WTC11 (cell line): ENCODE measurements around the gene MRC2.

Source experiments
- CBFB ChIP-seq: sonication (generic); formaldehyde crosslinking; IDR thresholded peaks from 2 replicates; pipeline ENCODE4 v1.8.1; 2022; ENCODE audit warnings: mild to moderate bottlenecking, low read depth, missing genetic modification reagents
- ESRRA ChIP-seq: sonication (generic); formaldehyde crosslinking; IDR thresholded peaks from 2 replicates; pipeline ENCODE4 v1.8.1; 2022; ENCODE audit warnings: mild to moderate bottlenecking, missing genetic modification reagents, borderline replicate concordance
- RELA ChIP-seq: sonication (generic); formaldehyde crosslinking; IDR thresholded peaks from 2 replicates; pipeline ENCODE4 v1.8.1; 2022; ENCODE audit warnings: missing genetic modification reagents, mild to moderate bottlenecking, borderline replicate concordance
- SP1 ChIP-seq: sonication (generic); formaldehyde crosslinking; conservative IDR thresholded peaks from 2 replicates; pipeline ENCODE4 v1.8.1; 2022; ENCODE audit warnings: missing genetic modification reagents
- ZNF317 ChIP-seq: sonication (generic); formaldehyde crosslinking; IDR thresholded peaks from 2 replicates; pipeline ENCODE4 v1.8.1; 2023; ENCODE audit warnings: low read depth, mild to moderate bottlenecking, moderate library complexity, missing genetic modification reagents, borderline replicate concordance
- TF ChIP-seq, protein P1 (sequence below): sonication (generic); formaldehyde crosslinking; IDR thresholded peaks from 2 replicates; pipeline ENCODE4 v1.8.1; 2023; ENCODE audit warnings: mild to moderate bottlenecking, missing genetic modification reagents
- TF ChIP-seq, protein P2 (sequence below): sonication (generic); formaldehyde crosslinking; IDR thresholded peaks from 2 replicates; pipeline ENCODE4 v1.8.1; 2023; ENCODE audit warnings: mild to moderate bottlenecking, missing genetic modification reagents
- TF ChIP-seq, protein P3 (sequence below): sonication (generic); formaldehyde crosslinking; IDR thresholded peaks from 2 replicates; pipeline ENCODE4 v1.8.1; 2022; ENCODE audit warnings: low read depth, mild to moderate bottlenecking, moderate library complexity, missing genetic modification reagents, borderline replicate concordance
- TF ChIP-seq, protein P4 (sequence below): fragments of 200-600 bp; IDR thresholded peaks from 2 replicates; pipeline ENCODE4 v1.8.0; 2022; ENCODE audit warnings: antibody characterized with exemption

DNA sequence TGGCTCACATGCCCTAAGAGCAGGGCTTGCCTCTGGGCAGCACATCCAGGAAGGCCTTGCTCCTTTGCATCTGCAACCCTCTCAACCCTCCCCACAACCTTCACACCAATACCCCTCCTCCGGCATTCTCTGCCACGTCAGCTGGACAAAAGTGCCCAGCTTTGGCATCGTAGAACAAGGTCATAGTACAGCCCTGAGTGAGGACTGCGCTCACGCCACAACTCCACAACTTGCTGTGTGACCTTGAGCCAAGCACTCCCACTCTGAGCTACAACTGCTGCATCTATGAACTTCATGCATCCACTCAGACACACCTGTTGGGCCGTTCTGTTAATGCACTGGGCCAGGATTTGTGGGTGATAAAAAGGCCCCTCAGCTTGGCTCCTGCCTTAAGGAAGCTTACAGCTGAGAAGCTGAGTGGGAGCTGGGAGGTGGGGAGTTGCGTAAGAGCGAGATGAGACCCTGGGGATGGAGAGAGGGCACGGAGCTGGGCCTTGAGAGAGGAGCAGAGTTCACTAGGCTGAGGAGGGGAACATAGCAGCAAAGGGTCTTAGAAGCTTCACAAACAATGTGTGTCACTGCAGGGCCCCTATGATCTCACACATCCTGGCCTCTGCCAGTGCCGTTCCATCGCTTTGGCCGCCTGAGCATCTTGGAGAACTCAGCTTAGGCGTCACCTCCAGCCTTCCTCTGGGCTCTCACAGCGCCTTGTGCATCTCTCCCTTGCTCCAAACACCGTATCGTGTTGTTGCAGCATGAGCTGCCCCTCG lies 8.6 kb upstream of the MRC2 start:
- TF ChIP-seq, protein P1, sequence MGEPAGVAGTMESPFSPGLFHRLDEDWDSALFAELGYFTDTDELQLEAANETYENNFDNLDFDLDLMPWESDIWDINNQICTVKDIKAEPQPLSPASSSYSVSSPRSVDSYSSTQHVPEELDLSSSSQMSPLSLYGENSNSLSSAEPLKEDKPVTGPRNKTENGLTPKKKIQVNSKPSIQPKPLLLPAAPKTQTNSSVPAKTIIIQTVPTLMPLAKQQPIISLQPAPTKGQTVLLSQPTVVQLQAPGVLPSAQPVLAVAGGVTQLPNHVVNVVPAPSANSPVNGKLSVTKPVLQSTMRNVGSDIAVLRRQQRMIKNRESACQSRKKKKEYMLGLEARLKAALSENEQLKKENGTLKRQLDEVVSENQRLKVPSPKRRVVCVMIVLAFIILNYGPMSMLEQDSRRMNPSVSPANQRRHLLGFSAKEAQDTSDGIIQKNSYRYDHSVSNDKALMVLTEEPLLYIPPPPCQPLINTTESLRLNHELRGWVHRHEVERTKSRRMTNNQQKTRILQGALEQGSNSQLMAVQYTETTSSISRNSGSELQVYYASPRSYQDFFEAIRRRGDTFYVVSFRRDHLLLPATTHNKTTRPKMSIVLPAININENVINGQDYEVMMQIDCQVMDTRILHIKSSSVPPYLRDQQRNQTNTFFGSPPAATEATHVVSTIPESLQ (CRISPR knock-in tag), result no peak
- TF ChIP-seq, protein P2, sequence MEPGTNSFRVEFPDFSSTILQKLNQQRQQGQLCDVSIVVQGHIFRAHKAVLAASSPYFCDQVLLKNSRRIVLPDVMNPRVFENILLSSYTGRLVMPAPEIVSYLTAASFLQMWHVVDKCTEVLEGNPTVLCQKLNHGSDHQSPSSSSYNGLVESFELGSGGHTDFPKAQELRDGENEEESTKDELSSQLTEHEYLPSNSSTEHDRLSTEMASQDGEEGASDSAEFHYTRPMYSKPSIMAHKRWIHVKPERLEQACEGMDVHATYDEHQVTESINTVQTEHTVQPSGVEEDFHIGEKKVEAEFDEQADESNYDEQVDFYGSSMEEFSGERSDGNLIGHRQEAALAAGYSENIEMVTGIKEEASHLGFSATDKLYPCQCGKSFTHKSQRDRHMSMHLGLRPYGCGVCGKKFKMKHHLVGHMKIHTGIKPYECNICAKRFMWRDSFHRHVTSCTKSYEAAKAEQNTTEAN, result no peak
- TF ChIP-seq, protein P3, sequence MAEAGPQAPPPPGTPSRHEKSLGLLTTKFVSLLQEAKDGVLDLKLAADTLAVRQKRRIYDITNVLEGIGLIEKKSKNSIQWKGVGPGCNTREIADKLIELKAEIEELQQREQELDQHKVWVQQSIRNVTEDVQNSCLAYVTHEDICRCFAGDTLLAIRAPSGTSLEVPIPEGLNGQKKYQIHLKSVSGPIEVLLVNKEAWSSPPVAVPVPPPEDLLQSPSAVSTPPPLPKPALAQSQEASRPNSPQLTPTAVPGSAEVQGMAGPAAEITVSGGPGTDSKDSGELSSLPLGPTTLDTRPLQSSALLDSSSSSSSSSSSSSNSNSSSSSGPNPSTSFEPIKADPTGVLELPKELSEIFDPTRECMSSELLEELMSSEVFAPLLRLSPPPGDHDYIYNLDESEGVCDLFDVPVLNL (CRISPR knock-in tag), result no peak
- TF ChIP-seq, protein P4, sequence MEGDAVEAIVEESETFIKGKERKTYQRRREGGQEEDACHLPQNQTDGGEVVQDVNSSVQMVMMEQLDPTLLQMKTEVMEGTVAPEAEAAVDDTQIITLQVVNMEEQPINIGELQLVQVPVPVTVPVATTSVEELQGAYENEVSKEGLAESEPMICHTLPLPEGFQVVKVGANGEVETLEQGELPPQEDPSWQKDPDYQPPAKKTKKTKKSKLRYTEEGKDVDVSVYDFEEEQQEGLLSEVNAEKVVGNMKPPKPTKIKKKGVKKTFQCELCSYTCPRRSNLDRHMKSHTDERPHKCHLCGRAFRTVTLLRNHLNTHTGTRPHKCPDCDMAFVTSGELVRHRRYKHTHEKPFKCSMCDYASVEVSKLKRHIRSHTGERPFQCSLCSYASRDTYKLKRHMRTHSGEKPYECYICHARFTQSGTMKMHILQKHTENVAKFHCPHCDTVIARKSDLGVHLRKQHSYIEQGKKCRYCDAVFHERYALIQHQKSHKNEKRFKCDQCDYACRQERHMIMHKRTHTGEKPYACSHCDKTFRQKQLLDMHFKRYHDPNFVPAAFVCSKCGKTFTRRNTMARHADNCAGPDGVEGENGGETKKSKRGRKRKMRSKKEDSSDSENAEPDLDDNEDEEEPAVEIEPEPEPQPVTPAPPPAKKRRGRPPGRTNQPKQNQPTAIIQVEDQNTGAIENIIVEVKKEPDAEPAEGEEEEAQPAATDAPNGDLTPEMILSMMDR, result no peak
- TF ChIP-seq SP1 (no peak), ESRRA (CRISPR knock-in tag) (no peak), CBFB (CRISPR knock-in tag) (no peak), ZNF317 (CRISPR knock-in tag) (no peak), RELA (CRISPR knock-in tag) (no peak)
